OCI-M1 (cell line): ENCODE measurements around the gene LZTR1.

Experiments used
- DNase-seq: peaks from one replicate; lab custom pipeline; 2025; lab: John Stamatoyannopoulos, UW

Gene LZTR1

DNA sequence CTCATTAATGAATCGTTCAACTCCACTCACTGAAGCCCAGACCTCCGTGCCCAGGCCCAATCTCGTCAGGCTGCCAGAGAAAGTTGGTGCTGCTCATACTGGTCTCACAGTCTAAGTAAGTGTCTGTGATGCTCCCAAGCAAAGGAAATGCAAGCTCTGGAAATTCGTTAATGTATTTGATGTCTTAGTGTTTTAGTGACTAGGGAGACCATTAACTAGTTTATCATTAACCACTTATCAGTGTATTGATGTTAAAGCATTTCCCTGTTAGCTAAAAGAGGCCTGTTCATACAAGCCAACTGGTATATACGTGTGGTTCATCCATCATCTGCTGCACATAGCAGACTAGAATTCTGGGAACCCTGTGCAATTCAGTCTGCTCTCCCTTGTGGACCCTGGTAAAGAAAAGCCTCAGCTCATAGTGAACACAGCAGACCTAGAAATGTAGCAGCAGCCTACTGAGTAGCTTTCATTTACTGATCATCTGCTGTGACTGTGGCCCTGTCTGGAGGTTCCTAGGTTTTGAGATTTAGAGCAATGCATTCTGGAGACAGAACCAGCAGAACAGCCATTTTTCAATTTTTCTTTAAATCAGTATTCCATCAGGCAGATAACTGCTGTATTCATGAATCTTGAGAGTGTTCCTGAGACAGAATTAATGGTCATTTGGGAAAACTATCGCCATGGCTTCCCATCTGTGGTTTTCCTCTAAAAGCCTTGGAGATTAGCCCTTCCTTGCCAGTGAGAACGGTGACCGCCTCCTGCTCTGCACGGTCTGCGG is 30.8 kb upstream of the LZTR1 start:
- DNase-seq = no peak

DNA sequence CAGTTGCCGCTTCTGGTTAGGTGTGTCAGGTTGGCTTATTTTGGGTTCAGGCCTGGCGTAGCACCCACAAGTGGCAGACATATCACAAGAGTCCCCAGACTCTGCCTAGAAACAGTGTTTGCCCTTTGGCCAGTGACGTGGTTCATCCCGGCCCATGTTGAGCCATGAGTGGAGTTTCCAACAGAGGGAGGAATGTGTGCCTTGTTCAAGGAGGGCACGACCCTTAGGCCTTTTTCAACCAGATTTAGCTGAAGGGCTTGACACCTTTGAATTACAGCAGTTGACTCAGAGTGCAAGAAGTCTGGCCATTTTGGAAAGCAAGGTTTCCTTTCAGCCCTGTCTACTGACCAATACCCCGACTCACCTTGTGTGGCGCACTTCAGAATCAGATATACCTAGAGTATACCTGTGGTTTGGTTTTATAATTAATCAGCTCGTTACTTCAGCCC is 30.1 kb upstream of the LZTR1 start:
- DNase-seq = no peak

DNA sequence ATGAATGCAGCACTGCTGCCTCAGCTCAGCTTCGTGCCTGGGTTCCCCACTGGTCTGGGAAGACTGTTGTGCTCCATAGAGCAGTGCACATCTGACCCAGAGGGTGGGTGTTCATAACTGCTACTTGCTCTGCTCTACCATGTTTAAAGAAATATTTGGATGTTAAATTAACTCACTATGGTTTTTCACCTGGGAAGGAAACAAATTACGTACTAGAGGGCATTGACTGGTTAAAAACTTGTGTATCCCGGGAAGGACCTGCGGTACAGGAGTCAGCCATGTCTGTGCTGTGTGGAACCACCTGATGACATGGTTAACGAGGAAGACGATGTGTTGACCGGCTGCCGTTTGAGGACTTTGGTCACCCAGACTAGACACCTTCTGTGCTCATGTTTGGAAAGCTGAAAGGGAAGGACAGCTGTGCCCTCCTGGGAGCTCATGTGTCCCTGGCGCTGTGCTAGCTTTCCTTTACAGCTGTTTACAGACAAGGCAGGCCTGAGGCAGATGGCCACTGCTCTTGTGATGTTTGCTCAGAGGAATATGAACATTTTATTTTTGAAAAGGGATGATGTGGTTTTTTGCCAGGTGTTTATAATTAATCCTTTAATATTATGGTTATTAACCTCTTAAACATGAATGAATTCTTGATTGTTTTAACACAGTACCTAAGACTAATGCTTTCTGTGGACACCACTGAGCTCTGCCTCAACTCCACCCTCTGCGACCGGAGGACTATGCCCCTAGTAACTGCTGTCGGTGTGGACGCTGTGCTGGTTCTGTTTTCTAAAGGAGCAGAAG is 29.4 kb upstream of the LZTR1 start:
- no peak for DNase-seq

DNA sequence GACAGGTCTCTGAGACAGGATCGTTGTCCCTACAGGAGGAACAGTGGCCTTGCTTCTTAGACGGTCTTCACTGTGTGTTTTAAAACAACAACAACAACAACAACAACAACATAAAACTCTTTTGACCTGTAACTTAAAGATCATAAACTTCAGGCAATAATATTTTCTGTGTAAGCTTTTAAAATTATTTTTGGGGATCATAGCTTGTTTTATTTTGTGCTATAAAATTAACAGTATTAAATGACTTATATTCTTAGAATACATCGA is 28.8 kb upstream of the LZTR1 start:
- no peak for DNase-seq

DNA sequence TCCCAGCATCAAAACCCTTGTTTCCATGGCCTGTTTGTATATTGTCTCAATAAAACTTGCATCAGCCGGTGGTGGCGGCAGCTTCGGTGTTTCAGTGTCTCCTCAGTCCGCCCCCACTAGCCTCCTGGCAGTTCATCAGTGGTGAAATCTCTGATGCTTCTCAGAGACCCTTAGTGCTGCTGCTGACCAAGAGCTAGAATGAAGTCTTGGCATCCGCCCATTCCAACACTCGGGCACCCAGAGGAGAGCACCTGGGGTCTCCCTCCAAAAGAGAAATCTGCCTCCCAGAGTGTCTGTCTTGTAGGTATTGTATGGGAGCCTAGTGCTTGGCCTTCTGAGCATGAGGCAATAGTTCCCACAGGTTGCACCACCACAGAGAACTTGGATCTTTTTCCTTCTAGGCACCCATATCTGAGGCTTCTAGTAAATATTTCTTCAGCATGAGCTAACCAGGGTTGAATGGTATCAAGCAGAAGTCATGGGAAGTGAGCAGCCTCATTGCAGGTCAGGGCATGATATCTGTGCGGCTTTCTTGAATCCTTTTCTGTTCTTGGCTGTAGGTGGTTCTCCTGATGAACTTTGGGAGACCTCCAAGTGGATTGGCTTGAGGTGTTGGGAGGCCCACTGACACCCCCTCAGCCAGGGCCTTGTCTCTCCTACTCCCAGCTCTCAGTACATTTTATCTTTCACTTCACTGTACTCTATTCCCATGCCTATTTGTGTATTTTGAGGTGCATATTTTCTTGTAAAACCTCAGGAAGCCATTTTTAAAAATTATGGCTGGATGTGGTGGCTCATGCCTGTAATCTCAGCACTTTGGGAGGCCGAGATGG is 28.2 kb upstream of the LZTR1 start:
- peak; percentile 75 for DNase-seq

DNA sequence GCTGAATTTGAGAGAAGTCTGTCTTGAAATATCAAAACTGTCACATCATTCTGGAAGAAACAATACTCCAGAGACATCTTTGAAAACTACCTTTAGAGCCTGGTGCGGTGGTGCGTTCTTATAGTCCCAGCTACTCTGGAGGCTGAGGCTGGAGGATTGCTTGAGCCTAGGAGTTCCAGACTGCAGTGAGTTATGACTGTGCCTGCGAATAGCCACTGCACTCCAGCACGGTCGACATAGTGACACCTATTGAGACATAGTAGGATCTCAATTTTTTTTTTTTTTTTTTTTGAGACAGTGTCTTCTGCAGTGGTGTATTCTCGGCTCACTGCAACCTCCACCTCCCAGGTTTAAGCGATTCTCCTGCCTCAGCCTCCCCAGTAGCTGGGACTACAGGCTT is 26.5 kb upstream of the LZTR1 start:
- DNase-seq = peak; percentile 42

DNA sequence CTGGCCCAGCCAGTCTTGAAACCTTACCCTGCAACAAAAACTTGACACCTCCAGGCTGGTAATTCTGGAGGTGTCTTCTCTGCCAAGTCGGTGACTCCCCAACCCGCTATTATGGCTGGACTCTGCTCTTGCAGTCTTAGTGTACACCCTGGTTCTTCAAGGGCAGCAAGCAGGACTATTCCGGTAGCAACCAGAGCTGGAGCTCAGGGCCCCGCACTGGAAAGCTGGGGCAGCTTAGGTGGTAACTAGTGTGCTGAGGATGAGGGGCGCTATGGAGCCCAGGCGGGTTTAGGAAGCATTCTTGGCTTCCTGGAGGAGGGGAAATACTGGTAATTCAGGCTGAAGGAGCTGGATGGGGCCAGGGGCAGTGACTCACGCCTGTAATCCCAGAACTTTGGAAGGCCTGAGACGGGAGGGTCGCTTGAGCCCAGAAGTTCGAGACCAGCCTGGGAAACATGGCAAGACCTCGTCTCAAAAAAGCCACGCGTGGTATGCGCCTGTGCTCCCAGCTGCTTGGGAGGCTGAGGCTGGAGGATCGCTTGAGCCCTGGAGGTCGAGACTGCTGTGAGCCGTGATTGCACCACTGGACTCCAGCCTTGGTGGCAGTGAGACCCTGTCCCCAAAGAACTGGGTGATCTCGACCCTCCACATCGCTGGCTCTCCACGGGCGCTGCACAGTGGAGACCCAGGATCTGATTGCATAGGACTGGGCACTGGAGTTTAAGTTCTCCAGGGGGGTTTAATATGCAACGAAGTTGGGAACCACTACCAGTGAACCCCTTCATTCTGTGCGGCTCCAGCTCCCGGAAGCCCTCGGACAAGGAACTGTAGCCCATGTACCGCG is 25.6 kb upstream of the LZTR1 start:
- peak; percentile 92 for DNase-seq

DNA sequence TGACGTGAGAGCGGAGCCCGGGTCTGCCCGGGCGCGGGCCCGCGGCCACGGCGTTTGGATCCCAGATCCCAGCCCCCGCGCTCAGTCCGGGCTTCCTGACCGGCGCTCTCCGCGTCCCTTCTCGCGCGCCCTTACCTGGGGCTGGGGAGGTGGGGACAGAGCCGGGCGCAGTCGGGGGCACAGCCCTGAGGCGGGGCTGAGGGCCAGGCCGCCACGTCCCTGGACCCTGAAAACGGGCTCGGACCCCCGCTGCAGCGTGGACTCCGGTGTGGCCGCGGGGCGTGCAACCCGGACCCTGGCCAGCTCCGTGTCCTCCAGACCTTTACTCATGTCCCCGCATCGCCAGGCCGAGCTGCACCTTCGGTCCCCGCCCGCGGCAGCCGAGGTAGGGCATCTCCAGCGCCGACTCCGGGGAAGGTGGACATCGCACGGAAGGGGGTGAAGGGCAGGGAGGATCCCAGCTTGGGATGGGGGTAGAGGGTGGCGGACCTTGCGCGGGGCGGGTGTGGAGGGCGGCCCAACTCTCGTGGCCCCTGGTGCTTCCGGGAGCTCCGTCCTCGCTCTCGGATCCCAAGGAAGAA is 24.9 kb upstream of the LZTR1 start:
- DNase-seq = peak; percentile 81

DNA sequence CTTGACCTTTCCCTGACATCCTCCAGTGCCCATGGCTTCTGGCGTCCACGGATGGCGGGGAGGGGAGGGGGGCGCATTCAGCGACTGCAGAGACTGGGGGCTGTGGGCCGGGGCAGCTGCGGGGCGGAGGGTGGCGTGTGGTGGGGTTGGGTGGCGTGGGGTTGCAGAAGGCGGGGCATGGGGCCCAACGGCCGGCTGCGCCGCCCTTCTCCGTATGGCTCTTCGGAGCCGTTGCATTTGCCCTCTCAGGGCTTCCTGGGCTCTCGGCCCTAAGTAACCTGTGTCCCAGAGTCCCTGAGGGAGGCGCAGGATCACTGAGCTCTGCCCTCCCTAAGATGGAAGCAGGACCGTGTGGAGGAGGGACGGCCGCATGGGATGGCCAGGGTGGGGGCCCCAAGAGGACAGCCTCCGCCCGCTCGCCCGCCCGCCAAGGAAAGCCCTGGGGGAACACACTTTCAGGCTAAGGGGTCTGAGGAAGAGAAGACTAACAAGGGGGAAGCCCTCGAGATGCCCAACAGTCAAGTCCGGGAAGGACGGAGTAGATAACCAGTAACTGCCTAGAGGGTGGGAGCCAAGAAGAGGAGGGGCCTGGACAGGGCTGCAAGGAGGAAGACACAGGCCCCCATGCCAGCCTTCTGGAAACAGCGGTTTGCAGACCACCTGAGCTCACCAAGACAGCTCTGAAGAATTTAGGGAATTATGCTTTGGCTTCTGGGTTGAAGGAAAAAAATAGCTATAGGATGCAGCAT is 24.2 kb upstream of the LZTR1 start:
- DNase-seq = peak; percentile 87

DNA sequence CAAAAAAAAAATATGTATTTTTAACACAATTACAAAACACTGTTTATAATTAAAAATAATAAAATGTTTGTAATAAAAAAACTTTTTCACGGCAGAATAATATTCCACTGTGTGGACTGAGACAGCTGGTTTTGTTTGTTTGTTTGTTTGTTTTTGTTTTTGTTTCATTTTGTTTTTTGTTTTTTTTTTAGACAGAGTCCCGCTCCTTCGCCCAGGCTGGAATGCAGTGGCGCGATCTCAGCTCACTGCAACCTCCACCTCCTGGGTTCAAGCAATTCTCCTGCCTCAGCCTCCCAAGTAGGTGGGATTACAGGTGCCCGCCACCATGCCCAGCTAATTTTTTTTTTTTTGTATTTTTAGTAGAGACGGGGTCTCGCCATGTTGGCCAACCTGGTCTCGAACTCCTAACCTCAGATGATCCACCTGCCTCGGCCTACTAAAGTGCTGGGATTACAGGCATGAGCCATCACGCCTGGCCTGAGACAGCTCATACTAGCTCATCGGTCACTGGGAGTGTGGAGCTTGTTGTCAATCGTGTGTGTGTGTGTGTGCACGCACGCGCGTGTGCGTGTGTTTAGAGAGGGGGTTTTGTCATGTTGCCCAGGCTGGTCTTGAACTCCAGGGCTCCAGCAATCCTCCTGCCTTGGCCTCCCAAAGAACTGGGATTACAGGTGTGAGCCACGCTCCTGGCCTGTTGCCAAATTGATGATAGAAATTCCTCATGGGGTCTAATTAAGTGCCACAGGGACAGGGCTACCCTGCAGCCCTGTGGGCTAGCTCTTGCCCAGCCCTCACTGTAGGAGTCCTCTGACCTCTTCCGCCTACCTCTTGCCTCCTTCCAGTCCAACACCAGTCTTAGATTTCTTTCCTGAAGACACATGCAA is 22.3 kb upstream of the LZTR1 start:
- no peak for DNase-seq

DNA sequence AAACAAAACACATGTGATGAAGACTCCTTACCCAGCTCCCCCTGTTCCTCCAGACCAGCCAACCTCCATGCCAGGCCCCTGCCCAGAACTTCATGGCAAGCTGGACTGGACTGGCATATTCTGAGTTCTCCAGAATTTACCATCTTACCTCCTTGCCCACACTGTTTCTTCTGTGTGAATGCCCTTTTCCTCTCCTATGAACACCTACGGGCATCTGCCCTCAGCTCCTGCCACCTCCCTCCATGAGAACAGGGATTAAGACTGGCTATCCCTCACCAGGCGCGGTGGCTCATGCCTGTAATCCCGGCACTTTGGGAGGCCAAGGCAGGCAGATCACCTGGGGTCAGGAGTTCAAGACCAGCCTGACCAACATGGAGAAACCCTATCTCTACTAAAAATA is 21.5 kb upstream of the LZTR1 start:
- no peak for DNase-seq

DNA sequence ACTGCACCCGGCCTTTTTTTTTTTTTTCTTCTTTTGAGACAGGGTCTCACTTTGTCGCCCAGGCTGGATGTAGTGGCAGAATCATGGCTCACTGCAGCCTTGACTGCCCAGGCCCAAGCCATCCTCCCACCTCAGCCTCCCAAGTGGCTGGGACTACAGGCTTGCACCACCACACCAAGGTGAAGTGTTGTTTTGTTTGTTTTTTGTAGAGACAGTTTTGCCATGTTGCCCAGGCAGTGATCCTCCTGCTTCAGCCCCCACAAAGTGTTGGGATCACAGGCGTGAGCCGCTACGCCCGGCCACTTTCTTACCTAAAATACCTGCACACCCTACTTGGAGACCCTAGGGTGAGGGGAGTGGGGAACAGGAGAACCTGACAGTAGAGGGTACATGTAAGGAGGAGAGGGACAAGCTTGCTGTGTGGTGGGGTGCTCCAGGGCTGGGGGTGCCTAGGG is 19.6 kb upstream of the LZTR1 start:
- DNase-seq = no peak

DNA sequence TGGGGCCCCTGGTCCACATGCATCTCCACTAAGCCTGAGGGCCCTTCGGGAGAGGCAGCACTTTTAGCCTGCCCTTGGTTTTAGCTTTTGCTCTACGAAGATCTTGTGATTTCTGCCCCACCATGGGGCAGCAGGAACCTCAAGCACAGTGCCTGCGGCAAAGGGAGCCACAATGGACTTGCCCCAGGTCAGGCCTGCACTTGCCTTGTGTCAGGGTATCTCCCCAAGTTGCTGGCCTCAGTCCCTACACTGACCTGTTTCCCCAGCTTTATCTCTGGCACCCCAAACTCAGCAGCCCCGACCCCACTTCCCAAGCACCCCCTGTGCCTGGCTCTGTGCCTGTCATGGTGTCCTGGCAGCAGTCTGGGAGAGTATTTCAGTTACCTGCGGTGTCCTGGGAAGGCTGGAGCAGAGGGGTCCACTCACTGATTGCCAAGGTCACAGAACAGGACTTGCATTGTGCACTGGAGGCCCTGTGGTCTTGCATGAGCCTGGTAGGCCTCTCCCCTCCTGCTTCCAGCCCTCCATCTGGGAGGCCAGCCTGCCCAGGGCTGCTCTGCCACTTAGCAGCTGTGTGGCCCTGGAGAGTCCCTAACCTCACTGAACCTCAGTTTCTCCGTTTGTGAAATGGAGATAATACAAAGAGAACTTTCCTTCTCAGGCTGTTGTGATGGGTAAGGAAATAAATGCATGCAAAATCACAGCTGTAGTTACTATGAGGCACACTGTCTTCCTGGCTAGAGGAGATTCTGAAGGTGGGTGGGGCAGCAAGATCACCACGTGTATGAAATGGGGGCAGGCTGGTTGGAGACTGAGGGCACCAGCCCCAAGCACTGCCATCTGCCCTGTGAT is 18.7 kb upstream of the LZTR1 start:
- DNase-seq = no peak

DNA sequence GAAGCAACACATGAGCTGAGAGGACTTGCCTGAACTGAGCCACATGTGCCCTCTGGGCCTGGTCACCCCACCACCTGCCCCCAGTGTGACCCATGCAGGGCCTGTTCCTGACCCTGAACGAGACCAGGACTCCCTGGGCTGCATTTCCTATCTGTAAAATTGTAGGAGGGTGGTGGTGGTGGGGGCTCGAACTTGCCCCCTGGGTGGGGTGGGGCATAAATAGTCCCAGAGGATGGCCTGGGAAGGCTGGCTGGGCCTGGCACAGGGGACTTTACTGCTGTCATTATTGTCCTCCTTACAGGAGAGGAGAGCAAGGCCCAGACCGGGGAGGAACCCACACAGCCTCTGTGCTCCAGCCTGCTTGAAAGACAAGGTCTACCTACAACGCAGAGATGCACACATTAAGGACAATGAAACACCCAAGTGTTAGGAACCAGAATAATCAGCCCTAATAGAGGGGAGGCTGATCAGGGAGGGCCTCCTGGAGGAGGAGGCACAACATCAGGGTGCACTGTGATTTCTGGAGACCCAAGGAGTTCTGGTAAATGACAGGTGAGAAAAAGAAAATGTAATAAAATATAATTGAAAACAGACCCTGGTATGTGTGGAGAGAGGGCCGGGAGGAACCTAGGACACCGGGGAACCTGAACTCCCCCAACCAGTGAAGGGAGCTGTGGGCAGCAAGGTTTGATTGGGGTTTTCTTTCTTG is 17.9 kb upstream of the LZTR1 start:
- DNase-seq = no peak

DNA sequence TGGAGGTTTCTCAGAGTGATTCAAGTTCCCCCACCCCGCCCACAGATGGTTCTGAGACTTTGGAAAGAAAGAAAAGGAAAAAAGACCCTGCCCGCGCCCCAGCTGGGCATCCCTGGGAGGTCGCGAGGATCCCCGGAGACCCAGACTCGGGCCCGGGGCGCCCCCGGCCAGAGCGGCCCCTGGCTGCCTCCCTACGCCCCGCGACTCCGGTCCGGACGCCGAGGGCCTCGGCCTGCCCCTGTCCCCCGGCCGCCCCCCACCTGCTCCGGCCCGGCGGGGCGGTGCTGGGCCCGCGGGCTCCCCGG is 17.3 kb upstream of the LZTR1 start:
- DNase-seq = no peak

DNA sequence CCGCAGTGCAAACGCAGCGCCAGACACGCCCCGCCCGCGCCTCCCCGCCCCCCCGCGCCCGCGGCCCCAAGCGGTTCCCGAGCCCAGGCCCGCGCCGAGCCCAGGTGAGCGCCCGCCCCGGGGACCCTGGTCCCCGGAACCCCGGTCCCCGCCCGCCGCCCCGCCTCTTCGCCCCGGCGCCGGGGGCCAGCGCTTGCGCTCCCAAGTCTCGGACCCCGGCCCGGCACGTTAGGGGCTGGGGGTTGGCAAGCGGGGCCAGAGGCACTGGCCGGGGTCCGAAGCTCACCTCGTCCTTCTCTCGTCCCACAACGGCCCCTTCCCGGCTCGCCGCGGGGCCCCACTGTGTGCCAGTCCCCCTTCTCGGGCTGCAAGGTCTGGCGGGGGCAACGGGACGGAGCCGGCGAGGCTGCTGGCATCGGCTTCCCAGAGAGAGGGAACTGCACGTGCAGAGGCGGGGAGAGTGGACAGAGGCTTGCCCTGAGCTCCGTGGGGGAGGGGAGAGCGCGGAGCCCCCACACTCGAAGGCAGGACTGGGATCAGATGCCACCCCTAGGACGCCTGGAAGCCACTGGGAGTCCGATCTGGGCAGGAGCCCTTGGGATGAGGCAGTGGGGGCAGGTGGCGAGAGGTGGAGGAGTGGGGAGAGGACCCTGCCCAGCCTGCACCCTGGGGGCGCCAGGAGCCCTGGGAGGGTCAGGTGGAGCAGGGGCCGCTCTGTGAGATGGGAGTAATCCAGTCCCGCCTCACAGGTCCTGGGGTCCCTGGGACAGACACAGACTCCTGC is 16.8 kb upstream of the LZTR1 start:
- DNase-seq = no peak
